Stimulated activated CD8-positive, alpha-beta memory T cell treated with anti-CD3 and anti-CD28 coated beads, Interleukin-7, amount 100 ng/mL, for 1 hour (primary cell): ENCODE measurements around the gene PTBP1.

Experiments
- DNase-seq, 2 donors: peaks; one replicate each; pipeline ENCODE4 v3.0.0-alpha.2; 2020; ENCODE audit warnings: low read depth in 2 of 2

The PTBP1 gene

GRCh38 chr19:796692-797527 is at the start of gene PTBP1:
TSS of gene PTBP1 (plus strand) at chr19:797452. CDS start at chr19:797498, 46 bp downstream.
- peak; percentile 98 for DNase-seq

GRCh38 chr19:748274-748598 is 49.0 kb upstream of the PTBP1 start:
- DNase-seq, result no peak

- no peak for DNase-seq
These were observed 47.4 kb upstream of the PTBP1 start for GRCh38 chr19:749811-750210.

- DNase-seq, result no peak
These were observed 46.4 kb upstream of the PTBP1 start, which contains the start of gene MISP for GRCh38 chr19:750640-751423. TSS of gene MISP (plus strand) at chr19:751112. CDS start at chr19:756947, 5,835 bp downstream.

- DNase-seq, result no peak
These were observed 45.5 kb upstream of the PTBP1 start for GRCh38 chr19:751501-752341.

GRCh38 chr19:752652-753517 is 44.4 kb upstream of the PTBP1 start:
- DNase-seq, result no peak

GRCh38 chr19:754530-754929 is 42.7 kb upstream of the PTBP1 start:
- no peak for DNase-seq

- no peak for DNase-seq
These were observed 42.2 kb upstream of the PTBP1 start for GRCh38 chr19:755063-755462.

GRCh38 chr19:756236-756635 is 41.0 kb upstream of the PTBP1 start:
- DNase-seq, result no peak

GRCh38 chr19:756821-757688 is 40.2 kb upstream of the PTBP1 start:
- DNase-seq, result no peak

- no peak for DNase-seq
These were observed 39.2 kb upstream of the PTBP1 start for GRCh38 chr19:757811-758668.

- no peak for DNase-seq
These were observed 34.1 kb upstream of the PTBP1 start for GRCh38 chr19:763181-763580.

- DNase-seq, result no peak
These were observed 33.4 kb upstream of the PTBP1 start for GRCh38 chr19:763869-764268.

GRCh38 chr19:764301-764700 is 33.0 kb upstream of the PTBP1 start:
- DNase-seq, result no peak

GRCh38 chr19:765179-765738 is 32.0 kb upstream of the PTBP1 start:
- no peak for DNase-seq

- DNase-seq, result no peak
These were observed 28.8 kb upstream of the PTBP1 start for GRCh38 chr19:768424-768823.

GRCh38 chr19:769616-770015 is 27.6 kb upstream of the PTBP1 start:
- no peak for DNase-seq

GRCh38 chr19:771332-771785 is 25.9 kb upstream of the PTBP1 start:
- DNase-seq, result no peak

GRCh38 chr19:772063-772462 is 25.2 kb upstream of the PTBP1 start:
- no peak for DNase-seq
